HepG2 (cell line): ENCODE results near the gene DHH. TPM values are rescaled to one million over a fixed set of nuclear protein-coding genes. Genes with fewer than 3 reads are reported as not detected.

ENCODE experiments used
- ATAC-seq: fragments of 200-7000 bp; cut with Tn5 transposase; 3 replicates; pipeline ENCODE4 v1.9.1; 2020; ENCODE audit warnings: mild to moderate bottlenecking, moderate library complexity
- BruUV-seq: library from RNA; stranded (reverse); fragments of 400-500 nt; replicated peaks from 2 replicates; lab custom pipeline; 2021; lab: Mats Ljungman, UMichigan
- CTCF ChIA-PET: fragments of 300-600 bp; formaldehyde crosslinking; extraction: SDS; loops from one replicate; lab custom pipeline; 2021; ENCODE audit warnings: low total read pairs, inconsistent platforms, low intra/inter-chr PET ratio; lab: Yijun Ruan, JAX
- POLR2A ChIA-PET: fragments of 350-600 bp; sonication (Branson Sonifier 250); formaldehyde crosslinking; loops from one replicate; lab custom pipeline; 2020; ENCODE audit warnings: antibody characterized with exemption, inconsistent platforms; lab: Yijun Ruan, JAX
- DNase-seq: peaks from one replicate; pipeline ENCODE4 v3.0.0-alpha.2; 2015; ENCODE audit warnings: low spot score
- FAIRE-seq: peaks from 3 replicates; lab custom pipeline; 2011; peaks lifted over from hg19 to GRCh38; lab: Jason Lieb, UNC
- H2AFZ ChIP-seq: one replicate; pipeline ENCODE4 v1.6.1; 2011; ENCODE audit warnings: low read length, inconsistent platforms
- H3K27ac ChIP-seq: fragments of 300-600 bp; 3 replicates; pipeline ENCODE4 v1.8.0; 2011; ENCODE audit warnings: mixed run types, mild to moderate bottlenecking, mixed read lengths, low read length, inconsistent platforms; ENCODE audit not compliant: insufficient read depth; ENCODE audit errors: extremely low read length
- H3K27me3 ChIP-seq, 2 experiments: fragments of 200-600 bp in 1 of 2; 2 replicates in 1 of 2; 3 replicates in 1 of 2; pipeline versions ENCODE4 v1.6.0 to v1.8.0; 2011; ENCODE audit warnings: low read length in 2 of 2, mild to moderate bottlenecking in 2 of 2, moderate library complexity in 2 of 2, inconsistent platforms in 1 of 2; ENCODE audit not compliant: insufficient read depth in 2 of 2, control insufficient read depth in 1 of 2
- H3K36me3 ChIP-seq, 2 experiments: fragments of 200-600 bp in 1 of 2; replicated peaks in 1 of 2; 2 replicates in 1 of 2; 3 replicates in 1 of 2; pipeline versions ENCODE4 v1.5.1 to v1.8.0; 2011; ENCODE audit warnings: low read length in 2 of 2, inconsistent platforms in 1 of 2; ENCODE audit not compliant: insufficient read depth in 2 of 2, control insufficient read depth in 1 of 2
- H3K4me1 ChIP-seq: 2 replicates; pipeline ENCODE4 v1.5.1; 2012; ENCODE audit warnings: low read length, inconsistent platforms; ENCODE audit not compliant: insufficient read depth
- H3K4me2 ChIP-seq: 2 replicates; pipeline ENCODE4 v1.6.0; 2011; ENCODE audit warnings: low read depth, low read length, inconsistent platforms
- H3K4me3 ChIP-seq, 3 experiments: fragments of 200-600 bp in 1 of 3; sonication (generic), shearing (Covaris generic) in 1 of 3; replicated peaks in 1 of 3; 2 replicates each; pipeline ENCODE4 v1.5.1; 2011 to 2016; ENCODE audit warnings: low read length in 3 of 3, inconsistent platforms in 2 of 3, low read depth in 2 of 3, mild to moderate bottlenecking in 2 of 3, control low read depth in 1 of 3, mixed read lengths in 1 of 3; ENCODE audit not compliant: insufficient read depth in 1 of 3
- H3K79me2 ChIP-seq: one replicate; pipeline ENCODE4 v1.6.1; 2011; ENCODE audit warnings: low read length, inconsistent platforms; ENCODE audit not compliant: insufficient read depth
- H3K9ac ChIP-seq: 2 replicates; pipeline ENCODE4 v1.6.0; 2011; ENCODE audit warnings: mild to moderate bottlenecking, low read depth, low read length, inconsistent platforms; ENCODE audit not compliant: insufficient read depth
- H3K9me3 ChIP-seq: 2 replicates; pipeline ENCODE4 v1.5.1; 2012; ENCODE audit warnings: mild to moderate bottlenecking, low read length
- H4K20me1 ChIP-seq: 2 replicates; pipeline ENCODE4 v1.6.0; 2011; ENCODE audit warnings: inconsistent platforms, mild to moderate bottlenecking, low read length, moderate library complexity; ENCODE audit not compliant: insufficient read depth
- ATF1 ChIP-seq: IDR thresholded peaks from 2 replicates; pipeline ENCODE4 v1.6.1; 2016; ENCODE audit warnings: mild to moderate bottlenecking, control low read depth
- FOSL1 ChIP-seq: sonication (generic); formaldehyde crosslinking; IDR thresholded peaks from 2 replicates; pipeline ENCODE4 v1.9.0; 2021; ENCODE audit warnings: missing genetic modification reagents, borderline replicate concordance
- LCORL ChIP-seq, 2 experiments: fragments of 450-650 bp in 1 of 2; sonication (generic) in 1 of 2; formaldehyde crosslinking in 1 of 2; IDR thresholded peaks; 2 replicates each; pipeline versions ENCODE4 v1.5.0 to v1.6.1; 2017 to 2020; ENCODE audit warnings: antibody characterized with exemption in 1 of 2, missing genetic modification reagents in 1 of 2
- RFXANK ChIP-seq: IDR thresholded peaks from 2 replicates; pipeline ENCODE4 v1.6.1; 2016
- SATB2 ChIP-seq: sonication (generic); formaldehyde crosslinking; IDR thresholded peaks from 2 replicates; pipeline ENCODE4 v1.5.0; 2020; ENCODE audit warnings: missing genetic modification reagents
- SMARCC2 ChIP-seq: fragments of 450-650 bp; IDR thresholded peaks from 2 replicates; pipeline ENCODE4 v1.6.1; 2017; ENCODE audit warnings: antibody characterized with exemption, mild to moderate bottlenecking
- SRSF1 ChIP-seq: fragments of 200-400 bp; formaldehyde crosslinking; optimal IDR thresholded peaks from 2 replicates; pipeline ENCODE3; 2017; ENCODE audit warnings: mild to moderate bottlenecking, low read depth, low read length, moderate library complexity
- TP53 ChIP-seq: sonication (generic); formaldehyde crosslinking; conservative IDR thresholded peaks from 2 replicates; pipeline ENCODE4 v1.4.0; 2020; ENCODE audit warnings: missing genetic modification reagents
- ZNF749 ChIP-seq: sonication (generic); formaldehyde crosslinking; IDR thresholded peaks from 2 replicates; pipeline ENCODE4 v1.8.0; 2022; ENCODE audit warnings: mild to moderate bottlenecking, missing genetic modification reagents, moderate library complexity, borderline replicate concordance
- ZSCAN20 ChIP-seq: sonication (generic); formaldehyde crosslinking; IDR thresholded peaks from 2 replicates; pipeline ENCODE4 v1.4.0; 2020; ENCODE audit warnings: missing genetic modification reagents, mild to moderate bottlenecking, borderline replicate concordance
- WGBS: methylation state at CpG from one replicate; pipeline ENCODE4 v1.1.6; 2017; ENCODE audit warnings: low lambda C conversion rate; 5-methylcytosine and 5-hydroxymethylcytosine counted together
- in situ Hi-C: cut with HindIII; loops from 2 replicates; pipeline ENCODE4 v1.10.0; 2017; ENCODE audit warnings: low pct_unique_long_range_greater_than_20kb; ENCODE audit not compliant: extremely low pct_ligation_motif_present
- intact Hi-C: fragments of 100-400 bp; cut with micrococcal nuclease; formaldehyde crosslinking; loops from one replicate; pipeline ENCODE4 v1.10.0; 2022; ENCODE audit not compliant: unreplicated experiment
- polyA plus RNA-seq, 8 experiments: library from polyadenylated mRNA; depleted of rRNA in 3 of 8; stranded (reverse) in 7 of 8; unstranded in 1 of 8; fragments of >200 nt; fragmentation: Illumina TruSeq in 4 of 8; extraction: Trizol in 4 of 8; gene quantifications; 2 replicates each; pipeline versions ENCODE4 v1.2.1 to v1.2.3, GENCODE V29; 2011 to 2016; ENCODE audit warnings: low read depth in 4 of 8, missing spikeins in 1 of 8, mixed read lengths in 1 of 8; ENCODE audit not compliant: insufficient read depth in 1 of 8
- total RNA-seq, 5 experiments: library from RNA; depleted of rRNA; stranded (reverse); fragments of >200 nt; fragmentation: Illumina TruSeq; extraction: Trizol; gene quantifications; 2 replicates each; pipeline ENCODE4 v1.2.3, GENCODE V29; 2016; ENCODE audit warnings: low read depth in 1 of 5
- TF ChIP-seq, protein P1 (sequence below): sonication (generic); formaldehyde crosslinking; IDR thresholded peaks from 2 replicates; pipeline ENCODE4 v1.5.0; 2020; ENCODE audit warnings: missing genetic modification reagents
- TF ChIP-seq, protein P2 (sequence below): sonication (generic); formaldehyde crosslinking; IDR thresholded peaks from 2 replicates; pipeline ENCODE4 v1.5.0; 2020; ENCODE audit warnings: mild to moderate bottlenecking, missing genetic modification reagents, borderline replicate concordance

Gene DHH
- total and polyA plus RNA-seq, 2 of the 13 experiments (the other 11 are each of a cell fraction or from before 2014, with no cell fraction given) = not detected

DNA sequence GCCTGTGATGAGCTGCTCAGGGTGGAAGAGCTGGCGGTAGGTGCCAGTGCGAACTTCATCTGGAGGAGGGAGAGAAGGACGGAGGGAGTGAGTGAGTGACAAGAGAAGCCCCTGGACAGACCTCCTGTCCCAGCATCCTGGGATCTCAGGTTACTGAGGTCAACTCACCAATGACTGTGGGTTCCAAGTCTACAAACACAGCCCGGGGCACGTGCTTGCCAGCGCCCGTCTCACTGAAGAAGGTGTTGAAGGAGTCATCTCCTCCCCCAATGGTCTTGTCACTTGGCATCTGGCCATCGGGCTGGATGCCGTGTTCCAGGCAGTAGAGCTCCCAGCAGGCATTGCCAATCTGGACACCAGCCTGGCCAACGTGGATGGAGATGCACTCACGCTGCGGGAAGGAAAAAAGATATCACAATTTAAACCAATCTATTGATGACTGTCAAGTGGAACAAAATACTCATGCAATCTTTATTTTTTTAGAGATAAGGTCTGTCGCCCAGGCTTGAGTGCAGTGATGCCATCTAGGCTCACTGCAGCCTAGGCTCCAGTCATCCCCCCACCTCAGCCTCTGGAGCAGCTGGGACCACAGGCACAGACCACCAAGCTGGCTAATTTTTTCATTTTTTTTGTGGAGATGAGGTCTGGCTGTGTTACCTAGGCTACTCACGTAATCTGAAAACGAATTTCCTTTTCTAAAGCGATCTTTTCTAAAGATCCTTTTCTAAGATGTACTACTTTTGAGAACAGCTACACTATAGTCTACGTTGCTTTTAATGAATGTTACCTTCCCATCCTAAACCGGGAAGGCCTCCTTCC is 34.9 kb upstream of the DHH start:
- peaks cover 7 to 23% of the 10 kb centered on the region in 2 experiments for H3K36me3 ChIP-seq
- 80% methylated on average over 16 of the region's 18 CpGs for WGBS
- ATAC-seq (no peak), DNase-seq (no peak), FAIRE-seq (no peak)
- ChIA-PET POLR2A (interaction anchor here (0.6 to 4.0 kb wide), 14 partner anchors 8 to 170 kb away, joined by 3 to 57 read pairs (median 8); partner anchors contain the start of genes LMBR1L and RHEBL1), CTCF (interaction anchor here (0.7 to 2.0 kb wide), 2 partner anchors 41 to 66 kb away, joined by 3 to 8 read pairs; no protein-coding TSS in a partner anchor)
- H3K27ac ChIP-seq = peak overlapping the region; percentile 96
- no peaks in the 10 kb centered on the region for H3K9me3 ChIP-seq
- H3K9ac ChIP-seq = peak overlapping the region; percentile 94
- no TSS peak for BruUV-seq
- H3K27me3 ChIP-seq = no peaks in the 10 kb centered on the region
- peak overlapping the region; percentile 38 to 94 (median 82); a peak in 5 of 6 replicates for H3K4me3 ChIP-seq
- intact Hi-C loops = loop anchor here (5.0 to 10.0 kb wide), 2 partner anchors 112 to 1895 kb away; partner anchors contain the start of genes PRKAG1 and SLC11A2
- in situ Hi-C loops = no loop called here
- peak overlapping the region; percentile 91 for H3K4me2 ChIP-seq
- peaks cover 45% of the 10 kb centered on the region for H3K4me1 ChIP-seq
- peaks cover 17% of the 10 kb centered on the region for H4K20me1 ChIP-seq
- H3K79me2 ChIP-seq = peaks cover 19% of the 10 kb centered on the region
- H2AFZ ChIP-seq = no peak overlapping the region
- TF ChIP-seq SATB2 (no peak), SMARCC2 (no peak), TP53 (CRISPR knock-in tag) (0 out of 2 replicates have a peak, but pooled peaks have one; percentile 11), ZNF749 (no peak), SRSF1 (no peak), ATF1 (no peak), LCORL (IDR thresholded peaks at IDR 0.05) (no peak), LCORL (CRISPR knock-in tag; IDR thresholded peaks at IDR 0.05) (peak; percentile 1; the same call in 1 of the 2 replicates), FOSL1 (CRISPR knock-in tag) (no peak), RFXANK (no peak), ZSCAN20 (CRISPR knock-in tag) (peak; percentile 11; the same call in 1 of the 2 replicates)
- TF ChIP-seq, protein P1, sequence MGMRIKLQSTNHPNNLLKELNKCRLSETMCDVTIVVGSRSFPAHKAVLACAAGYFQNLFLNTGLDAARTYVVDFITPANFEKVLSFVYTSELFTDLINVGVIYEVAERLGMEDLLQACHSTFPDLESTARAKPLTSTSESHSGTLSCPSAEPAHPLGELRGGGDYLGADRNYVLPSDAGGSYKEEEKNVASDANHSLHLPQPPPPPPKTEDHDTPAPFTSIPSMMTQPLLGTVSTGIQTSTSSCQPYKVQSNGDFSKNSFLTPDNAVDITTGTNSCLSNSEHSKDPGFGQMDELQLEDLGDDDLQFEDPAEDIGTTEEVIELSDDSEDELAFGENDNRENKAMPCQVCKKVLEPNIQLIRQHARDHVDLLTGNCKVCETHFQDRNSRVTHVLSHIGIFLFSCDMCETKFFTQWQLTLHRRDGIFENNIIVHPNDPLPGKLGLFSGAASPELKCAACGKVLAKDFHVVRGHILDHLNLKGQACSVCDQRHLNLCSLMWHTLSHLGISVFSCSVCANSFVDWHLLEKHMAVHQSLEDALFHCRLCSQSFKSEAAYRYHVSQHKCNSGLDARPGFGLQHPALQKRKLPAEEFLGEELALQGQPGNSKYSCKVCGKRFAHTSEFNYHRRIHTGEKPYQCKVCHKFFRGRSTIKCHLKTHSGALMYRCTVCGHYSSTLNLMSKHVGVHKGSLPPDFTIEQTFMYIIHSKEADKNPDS = 0 out of 2 replicates have a peak, but pooled peaks have one; percentile 0
- TF ChIP-seq, protein P2, sequence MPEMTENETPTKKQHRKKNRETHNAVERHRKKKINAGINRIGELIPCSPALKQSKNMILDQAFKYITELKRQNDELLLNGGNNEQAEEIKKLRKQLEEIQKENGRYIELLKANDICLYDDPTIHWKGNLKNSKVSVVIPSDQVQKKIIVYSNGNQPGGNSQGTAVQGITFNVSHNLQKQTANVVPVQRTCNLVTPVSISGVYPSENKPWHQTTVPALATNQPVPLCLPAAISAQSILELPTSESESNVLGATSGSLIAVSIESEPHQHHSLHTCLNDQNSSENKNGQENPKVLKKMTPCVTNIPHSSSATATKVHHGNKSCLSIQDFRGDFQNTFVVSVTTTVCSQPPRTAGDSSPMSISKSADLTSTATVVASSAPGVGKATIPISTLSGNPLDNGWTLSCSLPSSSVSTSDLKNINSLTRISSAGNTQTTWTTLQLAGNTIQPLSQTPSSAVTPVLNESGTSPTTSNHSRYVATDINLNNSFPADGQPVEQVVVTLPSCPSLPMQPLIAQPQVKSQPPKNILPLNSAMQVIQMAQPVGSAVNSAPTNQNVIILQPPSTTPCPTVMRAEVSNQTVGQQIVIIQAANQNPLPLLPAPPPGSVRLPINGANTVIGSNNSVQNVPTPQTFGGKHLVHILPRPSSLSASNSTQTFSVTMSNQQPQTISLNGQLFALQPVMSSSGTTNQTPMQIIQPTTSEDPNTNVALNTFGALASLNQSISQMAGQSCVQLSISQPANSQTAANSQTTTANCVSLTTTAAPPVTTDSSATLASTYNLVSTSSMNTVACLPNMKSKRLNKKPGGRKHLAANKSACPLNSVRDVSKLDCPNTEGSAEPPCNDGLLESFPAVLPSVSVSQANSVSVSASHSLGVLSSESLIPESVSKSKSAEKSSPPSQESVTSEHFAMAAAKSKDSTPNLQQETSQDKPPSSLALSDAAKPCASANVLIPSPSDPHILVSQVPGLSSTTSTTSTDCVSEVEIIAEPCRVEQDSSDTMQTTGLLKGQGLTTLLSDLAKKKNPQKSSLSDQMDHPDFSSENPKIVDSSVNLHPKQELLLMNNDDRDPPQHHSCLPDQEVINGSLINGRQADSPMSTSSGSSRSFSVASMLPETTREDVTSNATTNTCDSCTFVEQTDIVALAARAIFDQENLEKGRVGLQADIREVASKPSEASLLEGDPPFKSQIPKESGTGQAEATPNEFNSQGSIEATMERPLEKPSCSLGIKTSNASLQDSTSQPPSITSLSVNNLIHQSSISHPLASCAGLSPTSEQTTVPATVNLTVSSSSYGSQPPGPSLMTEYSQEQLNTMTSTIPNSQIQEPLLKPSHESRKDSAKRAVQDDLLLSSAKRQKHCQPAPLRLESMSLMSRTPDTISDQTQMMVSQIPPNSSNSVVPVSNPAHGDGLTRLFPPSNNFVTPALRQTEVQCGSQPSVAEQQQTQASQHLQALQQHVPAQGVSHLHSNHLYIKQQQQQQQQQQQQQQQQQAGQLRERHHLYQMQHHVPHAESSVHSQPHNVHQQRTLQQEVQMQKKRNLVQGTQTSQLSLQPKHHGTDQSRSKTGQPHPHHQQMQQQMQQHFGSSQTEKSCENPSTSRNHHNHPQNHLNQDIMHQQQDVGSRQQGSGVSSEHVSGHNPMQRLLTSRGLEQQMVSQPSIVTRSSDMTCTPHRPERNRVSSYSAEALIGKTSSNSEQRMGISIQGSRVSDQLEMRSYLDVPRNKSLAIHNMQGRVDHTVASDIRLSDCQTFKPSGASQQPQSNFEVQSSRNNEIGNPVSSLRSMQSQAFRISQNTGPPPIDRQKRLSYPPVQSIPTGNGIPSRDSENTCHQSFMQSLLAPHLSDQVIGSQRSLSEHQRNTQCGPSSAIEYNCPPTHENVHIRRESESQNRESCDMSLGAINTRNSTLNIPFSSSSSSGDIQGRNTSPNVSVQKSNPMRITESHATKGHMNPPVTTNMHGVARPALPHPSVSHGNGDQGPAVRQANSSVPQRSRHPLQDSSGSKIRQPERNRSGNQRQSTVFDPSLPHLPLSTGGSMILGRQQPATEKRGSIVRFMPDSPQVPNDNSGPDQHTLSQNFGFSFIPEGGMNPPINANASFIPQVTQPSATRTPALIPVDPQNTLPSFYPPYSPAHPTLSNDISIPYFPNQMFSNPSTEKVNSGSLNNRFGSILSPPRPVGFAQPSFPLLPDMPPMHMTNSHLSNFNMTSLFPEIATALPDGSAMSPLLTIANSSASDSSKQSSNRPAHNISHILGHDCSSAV = no peak
